K562 (cell line): ENCODE results near the gene HFE. TPM values are rescaled to one million over a fixed set of nuclear protein-coding genes. Genes with fewer than 3 reads are reported as not detected.
A peak's percentile ranks its signal among the peaks of the same experiment; 100 is the strongest.

Experiments
- ATF7 ChIP-seq: fragments of 450-650 bp; IDR thresholded peaks from 2 replicates; pipeline ENCODE4 v1.7.1; 2014; ENCODE audit warnings: mild to moderate bottlenecking, moderate library complexity
- BMI1 ChIP-seq: fragments of 150-350 bp; IDR thresholded peaks from 2 replicates; pipeline ENCODE4 v1.6.1; 2014; ENCODE audit warnings: low read length
- CCNT2 ChIP-seq: IDR thresholded peaks from 2 replicates; pipeline ENCODE4 v1.6.1; 2011; ENCODE audit warnings: borderline replicate concordance, low read depth, mild to moderate bottlenecking, moderate library complexity, mixed read lengths, low read length; ENCODE audit not compliant: insufficient read length; ENCODE audit errors: extremely low read depth
- DPF2 ChIP-seq: fragments of 450-650 bp; IDR thresholded peaks from 2 replicates; pipeline ENCODE4 v1.6.1; 2016
- HMG20B ChIP-seq: fragments of 250-450 bp; sonication (Bioruptor Pico); IDR thresholded peaks from 2 replicates; pipeline ENCODE4 v1.5.0; 2021; ENCODE audit warnings: mild to moderate bottlenecking
- KAT7 ChIP-seq: sonication (generic); formaldehyde crosslinking; IDR thresholded peaks from 2 replicates; pipeline ENCODE4 v1.8.0; 2022; ENCODE audit warnings: missing genetic modification reagents, mild to moderate bottlenecking, borderline replicate concordance
- KLF6 ChIP-seq: fragments of 250-450 bp; sonication (Bioruptor Pico); IDR thresholded peaks from 2 replicates; pipeline ENCODE4 v1.4.0; 2020; ENCODE audit warnings: mild to moderate bottlenecking, moderate library complexity, borderline replicate concordance
- L3MBTL2 ChIP-seq: fragments of 450-650 bp; IDR thresholded peaks from 2 replicates; pipeline ENCODE4 v1.6.1; 2016; ENCODE audit warnings: mild to moderate bottlenecking, moderate library complexity
- LEF1 ChIP-seq: fragments of 450-650 bp; IDR thresholded peaks from 2 replicates; pipeline ENCODE4 v1.6.1; 2016; ENCODE audit warnings: mild to moderate bottlenecking
- MEF2A ChIP-seq: IDR thresholded peaks from 2 replicates; pipeline ENCODE4 v1.6.1; 2011; ENCODE audit warnings: low read depth, mild to moderate bottlenecking, low read length, moderate library complexity; ENCODE audit not compliant: control insufficient read depth
- NCOR1 ChIP-seq: fragments of 450-650 bp; IDR thresholded peaks from 2 replicates; pipeline ENCODE4 v1.6.1; 2016; ENCODE audit warnings: mild to moderate bottlenecking, moderate library complexity
- NONO ChIP-seq, 2 experiments: fragments of 200-400 bp in 1 of 2; fragments of 450-650 bp in 1 of 2; formaldehyde crosslinking in 1 of 2; IDR thresholded peaks; 2 replicates each; pipeline ENCODE4 v1.6.1; 2017; ENCODE audit warnings: low read depth in 2 of 2, mild to moderate bottlenecking in 2 of 2, moderate library complexity in 2 of 2, low read length in 1 of 2
- NR2F6 ChIP-seq: fragments of 450-650 bp; formaldehyde crosslinking; IDR thresholded peaks from 2 replicates; pipeline ENCODE4 v1.4.0; 2020; ENCODE audit warnings: mild to moderate bottlenecking
- NR4A1 ChIP-seq, 2 experiments: fragments of 250-450 bp in 1 of 2; fragments of 450-650 bp in 1 of 2; sonication (Bioruptor Pico) in 1 of 2; IDR thresholded peaks; 2 replicates each; pipeline versions ENCODE4 v1.4.0 to v1.6.1; 2016 to 2020; ENCODE audit warnings: mild to moderate bottlenecking in 2 of 2, missing compliant biosample characterization in 1 of 2, missing genetic modification characterization in 1 of 2, moderate library complexity in 1 of 2
- SMAD3 ChIP-seq: fragments of 450-650 bp; formaldehyde crosslinking; conservative IDR thresholded peaks from 2 replicates; pipeline ENCODE4 v1.4.0; 2020; ENCODE audit warnings: mild to moderate bottlenecking
- SRSF9 ChIP-seq: fragments of 200-400 bp; formaldehyde crosslinking; IDR thresholded peaks from 2 replicates; pipeline ENCODE4 v1.6.1; 2017; ENCODE audit warnings: low read depth, low read length, borderline replicate concordance
- STAT5B ChIP-seq: fragments of 250-450 bp; sonication (Bioruptor Pico); IDR thresholded peaks from 2 replicates; pipeline ENCODE4 v1.8.0; 2021; ENCODE audit warnings: mild to moderate bottlenecking, inconsistent platforms
- TSC22D4 ChIP-seq: fragments of 450-650 bp; IDR thresholded peaks from 2 replicates; pipeline ENCODE4 v1.6.1; 2016; ENCODE audit warnings: missing genetic modification characterization, missing biosample characterization, control low read depth
- ZKSCAN1 ChIP-seq: fragments of 150-350 bp; IDR thresholded peaks from 2 replicates; pipeline ENCODE4 v1.6.1; 2016; ENCODE audit warnings: low read depth, low read length
- ZKSCAN3 ChIP-seq: fragments of 250-450 bp; sonication (Bioruptor Pico); IDR thresholded peaks from 2 replicates; pipeline ENCODE4 v1.4.0; 2020
- ZNF134 ChIP-seq: fragments of 250-450 bp; sonication (Bioruptor Pico); conservative IDR thresholded peaks from 2 replicates; pipeline ENCODE4 v1.4.0; 2020
- ZNF253 ChIP-seq: fragments of 250-450 bp; sonication (Bioruptor Pico); conservative IDR thresholded peaks from 2 replicates; pipeline ENCODE4 v1.6.1; 2021; ENCODE audit warnings: mild to moderate bottlenecking
- ZNF282 ChIP-seq: sonication (generic); formaldehyde crosslinking; IDR thresholded peaks from 2 replicates; pipeline ENCODE4 v1.8.1; 2023; ENCODE audit warnings: missing genetic modification reagents
- ZNF561 ChIP-seq: fragments of 450-650 bp; formaldehyde crosslinking; conservative IDR thresholded peaks from 2 replicates; pipeline ENCODE4 v1.4.0; 2020; ENCODE audit warnings: mild to moderate bottlenecking, moderate library complexity
- polyA plus RNA-seq, 8 experiments: library from polyadenylated mRNA; depleted of rRNA in 4 of 8; stranded (reverse) in 5 of 8; unstranded in 3 of 8; fragments of >200 nt; fragmentation: Nextera tagmentation in 2 of 8; fragmentation: Illumina TruSeq in 1 of 8; extraction: Ambion mirVana in 2 of 8; extraction: Trizol in 1 of 8; gene quantifications; 2 replicates each; pipeline versions ENCODE4 v1.2.1 to v1.2.3, GENCODE V29; 2011 to 2014; ENCODE audit warnings: inconsistent platforms in 1 of 8, missing spikeins in 1 of 8
- total RNA-seq, 7 experiments: library from RNA; depleted of rRNA in 6 of 7; stranded (reverse); fragments of >200 nt in 6 of 7; fragmentation: Illumina TruSeq in 2 of 7; extraction: Trizol in 2 of 7; gene quantifications; 2 replicates each; pipeline versions ENCODE4 v1.2.1 to v1.2.3, GENCODE V29; 2011 to 2021; ENCODE audit warnings: low replicate concordance in 1 of 7
- TF ChIP-seq, protein P1 (sequence below), 3 experiments: fragments of 200-800 bp in 1 of 3; fragments of 250-450 bp in 1 of 3; fragments of 450-650 bp in 1 of 3; sonication (Bioruptor Pico) in 1 of 3; sonication (Bioruptor generic) in 1 of 3; formaldehyde crosslinking in 1 of 3; IDR thresholded peaks; 2 replicates each; pipeline versions ENCODE4 v1.6.1 to v1.8.0; 2016 to 2022; ENCODE audit warnings: mild to moderate bottlenecking in 2 of 3, missing genetic modification characterization in 2 of 3, missing compliant biosample characterization in 1 of 3, moderate library complexity in 1 of 3

HFE gene
- total and polyA plus RNA-seq, 9 of the 15 experiments (the other 6 are each of a cell fraction or from before 2014, with no cell fraction given), result 0.14 to 1.2 (median 0.76) TPM

DNA sequence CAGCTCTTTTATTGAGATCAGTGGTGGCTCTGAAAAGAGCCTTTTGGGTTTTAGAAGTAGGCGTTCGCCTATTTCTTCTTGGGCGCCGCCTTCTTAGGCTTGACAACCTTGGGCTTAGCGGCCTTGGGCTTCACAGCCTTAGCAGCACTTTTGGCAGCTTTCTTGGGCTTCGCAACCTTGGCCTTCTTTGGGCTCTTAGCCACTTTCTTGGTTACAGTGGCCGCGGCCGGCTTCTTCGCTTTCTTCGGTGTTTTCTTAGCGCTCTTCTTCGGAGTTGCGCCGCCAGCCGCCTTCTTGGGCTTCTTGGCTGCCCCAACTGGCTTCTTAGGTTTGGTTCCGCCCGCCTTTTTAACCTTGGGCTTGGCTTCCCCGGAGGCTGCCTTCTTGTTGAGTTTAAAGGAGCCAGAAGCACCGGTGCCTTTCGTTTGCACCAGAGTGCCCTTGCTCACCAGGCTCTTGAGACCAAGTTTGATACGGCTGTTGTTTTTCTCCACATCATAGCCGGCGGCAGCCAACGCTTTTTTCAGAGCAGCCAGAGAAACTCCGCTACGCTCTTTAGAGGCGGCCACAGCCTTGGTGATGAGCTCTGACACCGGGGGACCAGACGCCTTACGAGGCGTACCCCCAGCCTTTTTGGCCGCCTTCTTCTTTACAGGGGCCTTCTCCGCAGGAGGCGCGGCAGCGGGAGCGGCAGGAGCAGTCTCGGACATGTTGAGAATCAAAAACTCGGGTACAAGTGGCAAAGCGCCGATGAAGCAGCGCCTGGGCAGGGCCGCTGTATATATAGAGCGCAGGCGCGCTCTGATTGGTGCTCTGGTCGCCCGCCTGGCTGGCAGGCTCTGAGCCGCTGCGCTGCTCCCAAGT, 31.3 kb upstream of the HFE start (continued):
- TF ChIP-seq CCNT2 (no peak), NR4A1 (CRISPR knock-in tag; IDR thresholded peaks at IDR 0.05) (peak; percentile 78; the same call in 1 of the 2 replicates), NR4A1 (tag; IDR thresholded peaks at IDR 0.05) (no peak; the same call in 1 of the 2 replicates), DPF2 (no peak), SMAD3 (CRISPR knock-in tag) (peak; percentile 55; the same call in 1 of the 2 replicates), ZNF561 (no peak), KAT7 (peak; percentile 64), L3MBTL2 (peak; percentile 34; the same call in 1 of the 2 replicates), NR2F6 (no peak), NONO (IDR thresholded peaks at IDR 0.05; ENCODE audit: low read depth in 2 of 2, low read length in 1 of 2) (peak; percentile 54 to 68), NCOR1 (peak; percentile 77), ZKSCAN3 (CRISPR knock-in tag) (no peak), SRSF9 (no peak), LEF1 (peak; percentile 68), BMI1 (no peak), KLF6 (peak; percentile 32; the same call in 1 of the 2 replicates), ZNF253 (CRISPR knock-in tag) (peak; percentile 78), ZKSCAN1 (peak; percentile 89), ZNF282 (CRISPR knock-in tag) (no peak), ATF7 (peak; percentile 43), TSC22D4 (tag) (no peak), ZNF134 (CRISPR knock-in tag) (0 out of 2 replicates have a peak, but pooled peaks have one; percentile 12), MEF2A (peak; percentile 71; the same call in 1 of the 2 replicates), HMG20B (no peak), STAT5B (no peak)
- TF ChIP-seq, protein P1, sequence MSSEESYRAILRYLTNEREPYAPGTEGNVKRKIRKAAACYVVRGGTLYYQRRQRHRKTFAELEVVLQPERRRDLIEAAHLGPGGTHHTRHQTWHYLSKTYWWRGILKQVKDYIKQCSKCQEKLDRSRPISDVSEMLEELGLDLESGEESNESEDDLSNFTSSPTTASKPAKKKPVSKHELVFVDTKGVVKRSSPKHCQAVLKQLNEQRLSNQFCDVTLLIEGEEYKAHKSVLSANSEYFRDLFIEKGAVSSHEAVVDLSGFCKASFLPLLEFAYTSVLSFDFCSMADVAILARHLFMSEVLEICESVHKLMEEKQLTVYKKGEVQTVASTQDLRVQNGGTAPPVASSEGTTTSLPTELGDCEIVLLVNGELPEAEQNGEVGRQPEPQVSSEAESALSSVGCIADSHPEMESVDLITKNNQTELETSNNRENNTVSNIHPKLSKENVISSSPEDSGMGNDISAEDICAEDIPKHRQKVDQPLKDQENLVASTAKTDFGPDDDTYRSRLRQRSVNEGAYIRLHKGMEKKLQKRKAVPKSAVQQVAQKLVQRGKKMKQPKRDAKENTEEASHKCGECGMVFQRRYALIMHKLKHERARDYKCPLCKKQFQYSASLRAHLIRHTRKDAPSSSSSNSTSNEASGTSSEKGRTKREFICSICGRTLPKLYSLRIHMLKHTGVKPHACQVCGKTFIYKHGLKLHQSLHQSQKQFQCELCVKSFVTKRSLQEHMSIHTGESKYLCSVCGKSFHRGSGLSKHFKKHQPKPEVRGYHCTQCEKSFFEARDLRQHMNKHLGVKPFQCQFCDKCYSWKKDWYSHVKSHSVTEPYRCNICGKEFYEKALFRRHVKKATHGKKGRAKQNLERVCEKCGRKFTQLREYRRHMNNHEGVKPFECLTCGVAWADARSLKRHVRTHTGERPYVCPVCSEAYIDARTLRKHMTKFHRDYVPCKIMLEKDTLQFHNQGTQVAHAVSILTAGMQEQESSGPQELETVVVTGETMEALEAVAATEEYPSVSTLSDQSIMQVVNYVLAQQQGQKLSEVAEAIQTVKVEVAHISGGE (CRISPR knock-in tag; IDR thresholded peaks at IDR 0.05), result peak in 2 of 3 experiments; percentile 49 to 67; a peak in 2 of 6 replicates
